Measurements from ENCODE around the gene RMP24.
A peak's percentile ranks its signal among the peaks of the same experiment; 100 is the strongest.

The RMP24 gene

DNA sequence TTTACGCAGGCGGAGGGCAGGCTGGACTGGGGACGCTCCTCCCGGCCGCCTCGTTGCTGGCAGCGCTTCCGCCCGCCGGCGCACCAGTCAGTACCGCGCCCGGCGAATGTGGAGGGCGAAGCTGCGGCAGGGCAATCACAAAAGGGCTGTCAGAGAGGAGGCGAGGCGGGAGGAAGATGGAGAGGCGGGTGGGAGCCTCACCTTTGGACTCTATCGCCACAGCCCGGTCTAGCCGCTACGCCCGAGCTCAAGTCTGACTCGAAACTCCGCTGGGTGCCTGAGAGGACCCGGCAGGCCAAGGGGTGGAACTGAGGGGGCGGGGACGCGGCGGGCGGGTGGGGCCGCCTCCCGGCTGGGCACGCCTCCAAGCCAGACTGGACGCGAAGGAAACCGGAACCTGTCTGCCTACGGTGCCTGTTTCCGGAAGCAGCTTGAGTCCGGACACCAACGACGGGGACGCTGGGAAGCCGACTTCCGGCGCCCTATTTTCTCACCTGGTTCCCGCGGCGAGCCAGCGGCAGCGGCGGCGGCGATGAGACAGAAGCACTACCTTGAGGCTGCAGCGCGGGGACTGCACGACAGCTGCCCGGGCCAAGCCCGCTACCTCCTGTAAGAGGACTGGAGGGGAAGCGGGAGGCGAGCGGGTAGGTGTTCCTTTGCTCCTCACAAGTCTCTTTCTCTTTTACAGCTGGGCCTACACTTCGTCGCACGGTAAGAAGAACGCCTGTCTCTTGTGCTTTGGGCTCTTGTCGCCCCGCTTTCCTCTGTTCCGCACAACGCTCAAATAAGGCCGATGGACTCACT lies at the start of gene RMP24:
TSS of gene RMP24 (plus strand) at position 483 of the 804 bp plus-strand sequence.
- intact Hi-C loops (cut with DNase I) = loop anchor here (2.0 to 10.0 kb wide), 3 partner anchors 95 to 388 kb away; partner anchors contain the start of genes ELP2, GALNT1, RPRD1A and SLC39A6
- peak; percentile 89 to 99 (median 94) for DNase-seq

DNA sequence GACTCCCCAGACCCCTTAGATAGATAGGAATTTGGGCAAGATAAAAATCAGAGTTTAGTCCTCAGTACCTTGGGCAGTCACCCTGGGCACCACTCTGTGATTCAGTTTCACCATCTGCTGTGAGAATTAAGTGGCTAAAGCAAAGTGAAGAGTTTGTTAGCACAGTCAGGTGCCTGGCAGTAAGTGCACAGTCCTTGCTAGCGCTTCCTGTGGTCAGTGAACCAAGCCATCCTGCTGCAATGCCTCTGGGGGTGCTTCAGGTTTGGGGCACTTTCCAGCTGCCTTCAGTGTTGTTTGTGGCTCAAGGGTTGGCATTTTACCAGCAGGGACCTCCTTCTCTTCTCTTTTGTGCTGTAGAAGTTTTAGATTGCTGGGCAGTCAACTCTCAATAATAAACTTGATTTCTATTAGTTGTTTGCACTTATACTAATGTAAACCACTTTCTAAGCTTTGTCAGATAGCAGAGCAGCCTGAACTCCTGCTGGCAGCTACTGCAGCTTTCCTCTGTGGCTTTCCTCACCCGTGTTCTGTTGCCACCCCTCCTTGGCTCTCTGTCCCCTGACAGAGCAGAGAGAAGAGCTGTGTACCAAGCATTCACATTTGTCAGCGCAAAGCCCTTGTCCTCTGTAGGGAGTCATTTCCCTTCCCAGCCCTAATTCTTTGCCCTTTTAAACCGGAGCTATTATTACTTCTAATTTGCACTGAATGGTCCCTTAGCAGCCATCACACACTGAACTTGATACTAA lies 48.4 kb upstream of the RMP24 start:
- intact Hi-C loops (cut with DNase I) = no loop called here
- DNase-seq = no peak

DNA sequence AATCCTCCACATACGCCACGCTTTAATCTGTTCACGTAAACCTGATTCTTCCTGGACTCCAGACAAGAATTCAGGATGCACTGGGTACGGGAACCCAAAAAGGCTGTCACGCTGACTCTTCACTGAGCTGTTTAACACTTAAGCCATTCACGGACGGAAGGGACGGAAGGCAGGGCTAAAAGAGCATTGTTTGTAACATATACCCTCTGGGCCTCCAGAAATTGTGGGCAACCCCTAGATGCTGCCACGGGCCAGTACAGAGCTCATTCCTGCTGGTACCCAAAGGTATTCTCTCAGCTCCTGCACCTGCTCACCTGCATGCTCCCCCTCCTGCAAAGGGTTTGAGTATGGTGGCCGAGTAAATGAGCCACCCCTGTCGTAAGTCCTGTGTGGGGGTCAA lies 45.6 kb upstream of the RMP24 start:
- intact Hi-C loops (cut with DNase I) = no loop called here
- DNase-seq = no peak

DNA sequence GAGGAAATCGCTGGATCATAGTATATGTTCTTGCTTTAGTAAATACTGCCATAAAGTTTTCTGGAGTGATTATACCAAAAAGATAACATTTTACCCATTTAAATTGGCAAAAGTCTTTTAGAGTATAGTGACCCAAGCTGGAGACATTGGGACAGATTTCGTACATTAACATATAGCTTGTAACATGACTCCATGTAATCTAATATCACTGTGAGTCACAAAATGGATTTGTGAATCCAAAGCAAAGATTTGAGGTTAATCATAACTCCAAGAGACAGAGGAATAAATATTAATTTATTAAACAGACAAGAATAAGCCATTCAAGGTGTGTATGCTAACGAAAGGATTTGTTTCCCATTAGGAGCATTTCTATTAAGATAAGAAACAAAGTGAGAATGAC lies 45.0 kb upstream of the RMP24 start:
- no peak for DNase-seq
- intact Hi-C loops (cut with DNase I) = no loop called here

DNA sequence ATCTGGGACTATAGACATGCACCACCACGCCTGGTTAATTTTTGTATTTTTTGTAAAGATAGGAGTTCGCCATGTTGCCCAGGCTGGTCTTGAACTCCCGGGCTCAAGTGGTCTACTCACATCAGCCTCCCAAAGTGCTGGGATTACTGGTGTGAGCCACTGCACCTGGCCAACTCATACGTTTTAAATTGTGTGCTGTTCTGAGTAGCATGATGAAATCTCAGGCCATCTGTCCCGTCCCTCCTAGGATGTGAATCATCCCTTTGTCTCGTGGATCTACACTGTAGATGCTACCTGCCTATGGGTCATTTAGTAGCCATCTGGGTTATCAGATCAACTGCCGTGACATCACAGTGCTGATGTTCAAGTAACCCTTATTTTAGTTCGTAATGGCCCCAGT lies 38.5 kb upstream of the RMP24 start:
- intact Hi-C loops (cut with DNase I) = no loop called here

DNA sequence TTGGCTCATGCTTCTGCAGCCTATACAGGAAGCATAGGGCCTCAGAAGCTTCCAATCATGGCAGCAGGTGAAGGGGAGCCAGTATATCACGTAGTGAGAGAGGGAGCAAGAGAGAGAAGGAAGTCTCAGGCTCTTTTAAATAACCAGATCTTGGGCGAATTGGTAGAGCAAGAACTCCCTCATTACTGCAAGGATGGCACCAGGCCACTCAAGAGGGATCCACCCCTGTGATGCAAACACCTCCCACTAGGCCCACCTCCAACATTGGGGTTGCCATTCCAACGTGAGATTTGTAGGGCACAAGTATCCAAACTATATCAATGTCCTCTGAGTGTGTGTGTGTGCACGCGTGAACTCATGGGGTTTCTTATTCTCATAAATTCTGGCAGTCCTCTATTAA lies 37.6 kb upstream of the RMP24 start:
- intact Hi-C loops (cut with DNase I) = no loop called here
- DNase-seq = no peak

More for the DNA sequence above, 38.5 kb upstream of the RMP24 start:
- DNase-seq = no peak

DNA sequence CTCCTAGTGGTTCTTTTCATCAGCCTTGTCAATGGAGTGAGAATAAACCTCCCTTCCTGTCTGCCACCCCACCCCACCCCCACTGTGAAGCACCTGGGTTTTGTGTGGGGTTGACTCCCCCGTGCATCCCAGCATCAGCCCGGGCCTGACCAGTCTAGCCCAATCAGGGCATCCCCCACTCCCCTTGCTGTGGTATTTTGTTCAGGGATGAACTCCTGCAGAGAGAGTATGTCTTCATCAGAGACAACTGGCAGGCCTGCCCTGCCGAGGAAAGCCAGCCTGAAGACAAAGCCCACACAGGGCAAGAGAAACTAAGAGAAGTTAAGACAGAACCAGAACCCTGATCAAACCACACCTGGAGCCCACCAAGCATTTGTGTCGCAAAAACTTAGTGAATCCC lies 36.7 kb upstream of the RMP24 start:
- no peak for DNase-seq
- intact Hi-C loops (cut with DNase I) = no loop called here

DNA sequence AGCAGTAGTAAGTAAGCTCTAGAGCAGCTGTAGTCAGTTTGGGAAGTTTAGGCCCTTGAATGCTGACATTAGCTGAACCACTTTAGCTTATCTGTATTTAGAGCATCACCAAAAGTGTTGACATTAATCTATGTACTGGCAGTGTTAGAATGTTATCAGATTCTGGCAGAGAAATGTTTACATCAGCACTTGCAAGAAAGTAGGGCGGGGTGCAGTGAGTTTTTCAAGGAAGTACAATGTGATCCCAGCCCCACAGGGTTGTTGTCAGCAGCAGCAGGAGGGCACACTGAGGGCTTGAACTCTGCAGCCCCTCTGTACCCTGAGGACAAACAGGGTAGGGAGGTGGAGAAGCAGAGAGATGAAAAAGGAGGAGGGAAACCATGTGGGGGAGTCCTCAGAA lies 35.5 kb upstream of the RMP24 start:
- intact Hi-C loops (cut with DNase I) = no loop called here
- no peak for DNase-seq

DNA sequence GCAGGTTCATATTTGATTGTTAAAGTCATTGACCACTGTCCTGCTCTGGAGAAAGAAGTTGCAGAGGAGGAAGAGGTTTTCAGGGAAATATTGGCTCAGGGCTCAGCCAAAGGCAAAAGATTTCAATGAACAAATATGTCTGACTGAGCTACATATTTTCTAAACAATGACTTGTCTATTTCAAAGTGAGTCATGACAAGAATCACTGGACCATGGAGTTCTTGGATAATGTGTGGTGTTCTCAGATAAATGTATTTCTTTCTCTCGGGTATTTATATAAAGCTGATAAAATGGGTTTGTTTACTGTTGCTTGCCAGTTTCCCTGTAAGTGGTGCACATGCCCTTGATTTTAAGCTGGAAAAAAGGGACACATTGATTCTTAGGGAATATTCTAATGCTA lies 34.3 kb upstream of the RMP24 start:
- DNase-seq = no peak
- intact Hi-C loops (cut with DNase I) = no loop called here

DNA sequence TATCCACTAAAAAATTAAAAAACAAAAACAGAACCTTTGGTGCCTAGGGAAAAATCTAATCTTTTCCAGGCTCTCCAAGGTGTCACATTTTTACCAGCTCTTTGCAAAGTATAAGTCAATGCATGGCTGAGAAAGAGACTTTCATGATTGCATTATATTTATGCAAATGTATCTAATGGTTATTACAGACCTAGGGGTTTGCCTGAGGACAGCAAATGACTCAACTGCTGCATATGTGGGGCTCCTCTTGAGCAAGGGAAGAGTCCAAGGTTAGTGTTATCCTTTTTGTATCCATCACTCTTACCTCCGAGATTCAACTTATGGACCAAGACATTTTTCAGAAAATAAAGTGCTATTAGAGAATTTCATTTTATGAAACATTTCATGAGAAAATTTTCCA lies 33.9 kb upstream of the RMP24 start:
- intact Hi-C loops (cut with DNase I) = no loop called here
- no peak for DNase-seq

DNA sequence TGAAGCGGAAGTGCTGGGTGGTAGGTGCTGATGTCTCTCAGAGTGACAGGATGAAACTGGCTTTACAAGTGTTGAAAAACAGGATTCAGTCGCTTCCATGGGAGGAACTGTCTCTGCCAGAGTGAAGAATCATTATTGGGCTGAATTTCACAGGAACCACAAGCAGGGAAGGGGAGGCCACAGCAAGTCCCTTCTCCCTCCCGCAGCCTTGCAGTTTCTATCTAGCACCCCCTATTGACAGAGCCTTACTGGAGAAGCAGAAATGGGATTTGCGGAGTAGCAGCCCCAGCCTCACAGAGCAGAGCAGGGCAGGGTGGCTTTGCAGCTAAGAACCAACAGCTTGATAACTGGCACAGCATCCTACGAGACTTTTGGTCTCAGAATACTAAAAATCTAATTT lies 33.3 kb upstream of the RMP24 start:
- intact Hi-C loops (cut with DNase I) = no loop called here
- DNase-seq = no peak

DNA sequence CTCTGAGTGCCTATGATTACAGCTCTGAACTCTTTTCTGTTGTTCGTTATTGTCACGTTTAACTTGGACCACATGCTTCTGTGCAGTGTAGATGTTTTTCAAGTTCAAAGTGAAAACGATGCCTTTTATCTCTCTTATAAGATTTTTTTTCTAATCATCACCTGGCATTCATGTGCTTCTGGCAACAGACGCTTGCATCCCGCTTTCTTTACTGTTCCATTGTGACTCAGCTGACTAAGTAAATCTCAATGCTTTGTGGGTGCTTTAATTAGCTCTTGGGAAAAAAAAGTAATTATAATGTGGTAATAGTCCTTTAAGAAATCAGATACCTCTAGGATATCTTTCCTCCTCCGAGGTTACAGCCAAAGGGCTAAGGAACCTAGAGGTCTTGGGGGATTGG lies 31.2 kb upstream of the RMP24 start:
- intact Hi-C loops (cut with DNase I) = no loop called here

DNA sequence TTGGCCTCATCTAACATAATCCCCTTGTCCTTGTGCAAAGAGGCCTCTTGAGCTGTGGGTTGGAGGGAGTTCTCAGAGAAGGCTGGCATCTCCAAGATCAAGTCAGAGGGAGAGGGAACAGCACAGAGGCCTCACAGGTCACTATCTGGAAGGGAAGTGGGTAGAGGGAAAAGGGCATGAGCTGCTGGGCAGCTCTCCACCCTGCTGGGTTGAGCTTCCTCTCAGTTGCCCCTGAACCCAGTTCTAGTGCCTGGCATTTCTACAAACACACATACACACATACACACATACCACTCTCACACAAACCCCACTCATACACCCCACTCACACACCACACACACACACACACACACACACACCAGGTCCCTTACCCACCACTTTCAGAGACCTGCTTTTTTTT lies 30.3 kb upstream of the RMP24 start:
- DNase-seq = no peak
- intact Hi-C loops (cut with DNase I) = no loop called here

More for the DNA sequence above, 31.2 kb upstream of the RMP24 start:
- DNase-seq = no peak

DNA sequence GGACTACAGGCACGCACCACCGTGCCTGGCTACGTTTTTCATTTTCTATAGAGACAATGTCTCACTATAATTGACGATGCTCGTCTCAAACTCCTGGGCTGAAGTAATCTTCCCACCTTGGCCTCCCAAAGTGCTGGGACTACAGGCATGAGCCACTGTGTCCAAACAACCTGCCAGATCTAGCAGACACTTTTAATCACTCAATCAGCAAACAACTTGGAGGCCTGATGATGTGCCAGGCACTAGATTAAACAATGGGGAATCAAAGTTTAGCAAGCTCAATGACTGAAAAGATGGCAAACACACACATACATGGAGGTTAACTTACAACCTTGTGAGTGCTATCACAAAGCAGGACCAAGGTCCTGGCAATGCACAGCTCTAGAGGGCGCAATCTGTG lies 29.8 kb upstream of the RMP24 start:
- DNase-seq = no peak
- intact Hi-C loops (cut with DNase I) = no loop called here

DNA sequence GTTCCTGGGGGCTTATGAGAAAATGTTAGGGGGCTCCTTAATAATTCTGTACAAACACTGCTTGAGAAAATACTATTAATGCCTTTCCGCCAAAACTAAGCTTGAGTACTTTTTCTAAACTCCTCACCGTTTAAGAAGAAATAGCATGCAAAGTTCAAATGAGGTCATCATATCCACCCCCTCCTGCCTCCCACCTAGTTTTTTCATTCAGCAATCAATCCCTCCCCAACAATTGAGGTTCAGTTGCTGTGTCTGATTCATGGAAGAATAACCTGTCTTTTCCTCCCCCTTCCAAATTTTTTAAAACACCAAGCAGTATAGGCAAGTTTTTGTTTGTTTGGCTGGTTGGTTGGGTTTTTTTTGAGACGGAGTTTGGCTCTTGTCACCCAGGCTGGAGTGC lies 24.4 kb upstream of the RMP24 start:
- intact Hi-C loops (cut with DNase I) = loop anchor here (5.0 kb wide), 1 partner anchor 561 kb away; no protein-coding TSS in a partner anchor
- no peak for DNase-seq

DNA sequence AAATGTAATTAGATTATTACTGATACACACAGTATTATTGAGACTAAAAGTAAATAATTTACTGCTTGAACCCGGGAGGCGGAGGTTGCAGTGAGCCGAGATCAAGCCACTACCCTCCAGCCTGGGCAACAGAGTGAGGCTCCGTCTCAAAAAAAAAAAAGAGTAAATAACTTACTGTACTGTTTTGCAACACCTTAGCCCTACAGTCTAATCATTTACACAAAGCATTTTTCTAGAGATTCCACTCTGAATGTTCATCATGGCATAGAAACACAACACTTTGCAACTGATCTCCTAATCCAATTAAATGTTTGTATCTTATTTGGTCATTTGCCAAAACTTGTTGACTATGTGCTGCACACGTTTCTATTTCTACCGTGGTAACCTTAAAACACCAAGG lies 23.4 kb upstream of the RMP24 start:
- DNase-seq = no peak
- intact Hi-C loops (cut with DNase I) = loop anchor here (1.0 to 5.0 kb wide), 2 partner anchors 193 to 562 kb away; no protein-coding TSS in a partner anchor

DNA sequence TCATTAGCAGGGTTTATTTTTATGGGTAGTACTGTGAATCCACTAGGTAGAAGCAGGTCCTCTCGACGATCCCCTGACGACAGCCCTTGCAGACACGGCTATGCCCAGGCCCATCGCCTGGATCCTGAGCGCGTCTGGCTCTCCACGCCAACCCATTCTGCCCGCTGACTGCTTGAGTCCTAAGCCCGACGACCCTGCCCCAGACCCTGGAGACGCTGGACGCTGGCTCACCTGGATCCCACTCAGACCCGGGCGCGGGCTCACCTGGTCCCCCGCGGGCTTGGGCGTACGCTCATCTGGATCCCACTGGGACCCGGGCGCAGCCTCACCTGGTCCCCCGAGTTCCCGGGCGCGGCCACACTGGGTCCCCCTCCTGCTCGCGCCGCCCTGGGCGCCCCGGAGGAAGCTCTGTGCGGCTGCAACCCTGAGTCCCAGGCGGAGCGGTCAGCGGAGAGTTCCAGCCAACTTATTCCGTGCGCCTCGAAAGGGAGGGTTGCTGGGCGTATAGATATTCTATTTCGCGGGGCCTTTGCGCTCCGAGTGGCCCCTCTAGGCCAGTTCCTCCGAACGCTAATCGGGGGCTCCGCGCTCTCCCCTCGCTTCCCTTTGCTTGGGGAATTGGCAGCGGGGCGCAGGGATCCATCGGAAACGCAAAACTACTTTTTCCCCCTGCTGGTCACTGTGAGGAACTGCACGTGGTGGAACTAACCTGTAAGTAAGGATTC lies 22.4 kb upstream of the RMP24 start:
- DNase-seq = peak in 9 of 10 donors; percentile 22 to 92 (median 64)
- intact Hi-C loops (cut with DNase I) = loop anchor here (1.0 to 5.0 kb wide), 3 partner anchors 194 to 563 kb away; no protein-coding TSS in a partner anchor

DNA sequence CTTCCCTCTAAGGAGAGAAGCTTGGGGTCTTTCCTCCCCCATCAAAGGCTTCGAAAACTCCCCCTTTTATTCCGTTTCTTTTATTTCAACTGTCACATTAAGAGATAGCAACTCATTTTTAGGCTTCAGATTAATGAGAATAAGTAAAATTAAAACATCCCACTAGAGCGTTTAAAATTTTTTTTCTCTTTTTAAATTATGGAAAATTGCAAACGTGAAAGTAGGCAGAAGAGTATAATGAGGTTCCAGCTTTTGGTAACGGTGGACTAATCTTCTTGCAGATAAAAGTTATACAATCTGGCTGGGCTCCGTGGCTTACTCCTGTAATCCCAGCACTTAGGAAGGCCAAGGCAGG lies 21.9 kb upstream of the RMP24 start:
- DNase-seq = no peak
- intact Hi-C loops (cut with DNase I) = loop anchor here (1.0 kb wide), 1 partner anchor 289 kb away; no protein-coding TSS in a partner anchor

DNA sequence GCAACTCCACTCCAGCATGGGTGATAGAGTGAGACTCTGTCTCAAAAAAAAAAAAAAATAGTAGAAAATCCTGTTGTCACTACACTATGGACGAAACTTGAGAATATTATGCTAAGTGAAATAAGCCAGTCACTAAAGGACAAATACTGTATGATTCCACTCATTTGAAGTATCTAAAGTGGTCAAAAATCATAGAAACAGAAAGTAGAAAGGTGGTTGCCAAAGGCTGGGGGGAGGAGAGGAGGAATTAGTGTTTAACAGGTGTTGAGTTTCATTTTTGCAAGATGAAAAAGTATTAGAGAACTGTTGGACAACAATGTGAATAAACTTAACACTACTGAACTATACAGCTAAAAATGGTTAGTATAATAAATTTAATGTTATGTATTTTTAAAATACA lies 18.8 kb upstream of the RMP24 start:
- intact Hi-C loops (cut with DNase I) = no loop called here
- no peak for DNase-seq

DNA sequence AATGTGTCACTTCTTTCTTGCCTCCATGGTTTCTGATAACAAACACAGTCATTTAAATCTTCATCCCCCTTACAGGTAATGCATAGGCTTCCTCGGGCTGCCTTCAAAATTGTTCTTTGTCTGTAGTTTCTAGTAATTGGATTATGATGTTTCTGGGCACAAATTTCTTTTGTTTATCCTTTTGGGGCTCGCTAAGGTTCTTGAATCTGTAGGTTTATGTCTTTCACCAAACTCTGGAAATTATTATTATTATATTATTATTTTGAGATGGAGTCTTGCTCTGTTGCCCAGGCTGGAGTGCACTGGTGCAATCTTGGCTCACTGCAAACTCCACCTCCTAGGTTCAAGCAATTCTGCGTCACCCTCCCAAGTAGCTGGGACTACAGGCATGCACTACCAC lies 16.3 kb upstream of the RMP24 start:
- DNase-seq = no peak
- intact Hi-C loops (cut with DNase I) = no loop called here

DNA sequence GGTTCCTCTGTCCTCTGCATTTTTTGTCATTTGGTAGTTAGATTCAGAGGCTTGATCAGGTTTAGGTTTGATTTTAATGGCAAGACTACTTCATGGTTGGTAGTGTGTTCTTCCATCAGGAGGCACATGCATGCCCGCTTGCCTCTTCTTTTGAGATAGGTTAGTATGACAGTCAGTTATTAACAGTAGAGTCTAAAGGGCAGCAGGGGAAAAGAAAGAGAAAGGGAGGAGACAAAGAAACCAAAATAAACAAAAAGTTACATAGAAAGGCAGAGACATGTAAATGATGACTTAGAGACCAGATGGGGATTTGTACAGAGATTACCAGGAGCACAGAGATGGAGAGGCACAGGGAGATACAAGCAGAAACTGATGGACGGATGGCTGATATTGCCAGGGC lies 10.2 kb upstream of the RMP24 start:
- no peak for DNase-seq
- intact Hi-C loops (cut with DNase I) = no loop called here
